Breast epithelium (tissue), 3 donors: ENCODE results near the gene SLC29A2.

Source experiments
- POLR2A ChIP-seq: fragments of 450-650 bp; IDR thresholded peaks from one replicate; pipeline ENCODE4 v1.6.1; 2016; ENCODE audit warnings: antibody characterized with exemption, mild to moderate bottlenecking, moderate library complexity
- POLR2AphosphoS5 ChIP-seq, 3 donors: sonication (generic); formaldehyde crosslinking; IDR thresholded peaks; one replicate each; pipeline ENCODE4 v1.6.1; 2017; ENCODE audit warnings: antibody characterized with exemption in 3 of 3
- TF ChIP-seq, protein P1 (sequence below), 3 donors: fragments of 450-650 bp; IDR thresholded peaks; one replicate each; pipeline ENCODE4 v1.5.1; 2016 to 2017; ENCODE audit warnings: antibody characterized with exemption in 3 of 3, mild to moderate bottlenecking in 3 of 3, moderate library complexity in 3 of 3

DNA sequence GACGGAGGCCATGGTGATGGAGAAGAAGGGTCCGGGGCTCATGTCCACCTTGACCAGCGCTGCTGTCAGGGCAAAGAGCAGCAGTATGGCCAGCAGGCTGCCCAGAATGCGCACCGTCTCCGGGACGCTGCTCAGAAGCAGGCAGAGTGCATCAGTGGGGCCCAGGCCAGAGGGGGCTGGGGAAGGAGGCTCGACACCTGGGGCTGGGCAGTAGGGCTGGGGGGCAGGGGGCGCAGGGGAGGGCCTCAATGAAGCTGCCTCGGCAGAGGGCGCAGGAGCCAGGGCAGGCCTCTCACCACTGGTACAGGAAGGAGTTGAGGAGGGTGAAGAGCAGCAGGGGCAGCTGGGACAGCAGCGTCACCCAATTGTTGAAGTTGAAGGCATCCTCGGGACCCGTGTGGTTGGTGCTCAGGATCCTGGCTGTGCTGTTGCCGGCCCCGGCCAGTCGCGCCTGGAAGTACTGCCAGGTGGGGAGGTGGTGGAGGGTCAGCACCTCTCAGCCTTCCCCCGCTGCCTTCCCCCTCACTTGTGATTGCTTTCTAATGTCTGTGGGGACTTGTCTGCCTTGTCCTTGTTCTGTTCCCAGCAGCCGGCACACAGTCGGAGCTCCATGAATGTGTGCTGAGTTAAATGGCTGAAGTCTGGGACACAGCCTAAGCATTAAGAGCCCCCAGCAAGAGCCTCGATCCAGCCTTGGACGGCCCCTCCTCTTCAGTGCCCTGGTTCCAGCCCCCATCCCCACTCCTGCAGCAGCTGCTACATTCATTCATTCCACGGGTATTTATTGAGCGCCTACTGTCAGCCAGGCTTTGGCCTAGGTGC, 2.3 kb downstream of the SLC29A2 start:
- TF ChIP-seq, protein P1, sequence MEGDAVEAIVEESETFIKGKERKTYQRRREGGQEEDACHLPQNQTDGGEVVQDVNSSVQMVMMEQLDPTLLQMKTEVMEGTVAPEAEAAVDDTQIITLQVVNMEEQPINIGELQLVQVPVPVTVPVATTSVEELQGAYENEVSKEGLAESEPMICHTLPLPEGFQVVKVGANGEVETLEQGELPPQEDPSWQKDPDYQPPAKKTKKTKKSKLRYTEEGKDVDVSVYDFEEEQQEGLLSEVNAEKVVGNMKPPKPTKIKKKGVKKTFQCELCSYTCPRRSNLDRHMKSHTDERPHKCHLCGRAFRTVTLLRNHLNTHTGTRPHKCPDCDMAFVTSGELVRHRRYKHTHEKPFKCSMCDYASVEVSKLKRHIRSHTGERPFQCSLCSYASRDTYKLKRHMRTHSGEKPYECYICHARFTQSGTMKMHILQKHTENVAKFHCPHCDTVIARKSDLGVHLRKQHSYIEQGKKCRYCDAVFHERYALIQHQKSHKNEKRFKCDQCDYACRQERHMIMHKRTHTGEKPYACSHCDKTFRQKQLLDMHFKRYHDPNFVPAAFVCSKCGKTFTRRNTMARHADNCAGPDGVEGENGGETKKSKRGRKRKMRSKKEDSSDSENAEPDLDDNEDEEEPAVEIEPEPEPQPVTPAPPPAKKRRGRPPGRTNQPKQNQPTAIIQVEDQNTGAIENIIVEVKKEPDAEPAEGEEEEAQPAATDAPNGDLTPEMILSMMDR (IDR thresholded peaks at IDR 0.05): no peak
- TF ChIP-seq POLR2AphosphoS5 (IDR thresholded peaks at IDR 0.05): no peak
- no peak for TF ChIP-seq POLR2A
